Measurements from ENCODE around the gene NKD2.

The NKD2 gene

DNA sequence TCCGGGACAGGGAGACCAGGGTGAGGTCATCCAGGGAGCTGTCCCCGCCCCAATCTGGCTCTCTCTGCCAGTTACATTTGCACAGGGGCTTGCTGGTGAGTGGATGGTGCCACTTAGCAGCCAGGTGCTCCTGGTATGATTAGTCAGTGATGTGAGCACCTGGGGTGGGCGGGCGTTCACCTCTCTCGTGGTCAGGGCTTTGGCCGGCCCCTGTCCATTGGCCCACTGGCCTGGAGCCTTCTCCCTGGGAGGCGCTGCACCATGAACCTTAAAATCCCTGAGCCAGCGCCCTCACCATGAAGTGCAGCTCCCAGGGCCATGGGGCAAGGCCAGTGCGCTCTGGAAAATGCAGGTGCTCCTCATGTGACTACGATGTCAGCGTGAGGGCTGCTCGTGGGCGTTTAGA is 2.0 kb downstream of the NKD2 start:
- Histone ChIP-seq H3K4me1 (ENCODE audit: control insufficient read depth, insufficient read depth, low read length) (no peaks in the 10 kb centered on the region), H3K9ac (ENCODE audit: low read depth, low read length) (no peak overlapping the region), H3K27me3 (ENCODE audit: control insufficient read depth, insufficient read depth, low read length) (peaks cover 79% of the 10 kb centered on the region), H3K4me3 (ENCODE audit: low read length) (no peak overlapping the region), H3K9me3 (replicated peaks; ENCODE audit: low read length) (no peaks in the 10 kb centered on the region), H3K36me3 (ENCODE audit: insufficient read depth, low read length) (no peaks in the 10 kb centered on the region), H3K4me2 (ENCODE audit: low read length) (no peak overlapping the region)

DNA sequence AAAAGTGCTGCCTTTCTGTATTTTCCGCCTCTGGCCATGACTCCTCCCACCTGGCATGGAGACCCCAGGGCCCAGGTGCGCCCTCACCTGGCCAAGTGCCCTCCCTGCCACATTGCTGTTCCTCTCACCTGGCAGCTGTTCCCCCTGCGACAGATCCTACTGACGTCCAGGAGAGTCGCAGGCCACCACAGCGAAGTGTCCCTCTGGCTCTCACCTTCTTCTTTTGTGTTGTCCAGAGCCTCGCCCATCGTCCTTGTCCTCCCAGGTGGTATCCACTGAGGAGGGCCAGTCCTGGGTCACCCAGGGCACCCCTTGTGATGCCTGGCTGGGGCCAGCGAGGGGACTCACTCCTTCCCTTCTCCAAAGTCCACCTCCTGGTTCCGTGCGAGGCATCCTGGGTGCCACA is 2.6 kb downstream of the NKD2 start:
- Histone ChIP-seq H3K4me1 (ENCODE audit: control insufficient read depth, insufficient read depth, low read length) (no peaks in the 10 kb centered on the region), H3K27me3 (ENCODE audit: control insufficient read depth, insufficient read depth, low read length) (peaks cover 79% of the 10 kb centered on the region), H3K36me3 (ENCODE audit: insufficient read depth, low read length) (no peaks in the 10 kb centered on the region), H3K4me3 (ENCODE audit: low read length) (no peak overlapping the region), H3K9ac (ENCODE audit: low read depth, low read length) (no peak overlapping the region), H3K9me3 (replicated peaks; ENCODE audit: low read length) (no peaks in the 10 kb centered on the region), H3K4me2 (ENCODE audit: low read length) (no peak overlapping the region)

DNA sequence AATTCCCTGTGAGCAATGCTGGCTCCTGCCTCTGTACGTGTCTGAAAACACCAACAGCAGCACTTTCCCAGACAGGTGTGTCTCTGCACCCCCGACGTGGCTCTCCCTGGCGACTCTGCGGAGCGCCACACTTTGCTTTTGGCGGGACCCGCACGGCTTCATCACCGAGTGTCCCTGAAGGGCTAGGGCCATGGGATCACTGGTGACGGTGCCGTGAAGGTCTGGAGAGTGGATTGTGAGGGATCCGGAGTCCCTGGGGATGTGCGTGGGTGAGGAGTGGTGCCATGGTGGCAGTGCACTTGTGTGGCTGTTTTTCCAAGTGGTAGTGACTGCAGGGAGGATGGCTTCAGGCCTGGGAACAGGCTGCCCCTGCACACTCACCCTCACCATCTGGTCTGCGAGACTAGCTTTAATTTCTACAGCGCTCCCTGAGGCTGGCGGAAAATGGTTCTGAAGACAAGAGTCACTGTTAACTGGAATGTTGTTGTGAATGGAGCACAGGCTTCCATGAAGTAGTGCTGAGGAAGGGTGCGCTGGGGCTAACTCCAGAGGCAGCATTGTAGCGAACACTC is 3.2 kb downstream of the NKD2 start:
- Histone ChIP-seq H3K4me3 (ENCODE audit: low read length) (no peak overlapping the region), H3K27me3 (ENCODE audit: control insufficient read depth, insufficient read depth, low read length) (peaks cover 83% of the 10 kb centered on the region), H3K9me3 (replicated peaks; ENCODE audit: low read length) (no peaks in the 10 kb centered on the region), H3K36me3 (ENCODE audit: insufficient read depth, low read length) (no peaks in the 10 kb centered on the region), H3K4me1 (ENCODE audit: control insufficient read depth, insufficient read depth, low read length) (no peaks in the 10 kb centered on the region), H3K4me2 (ENCODE audit: low read length) (no peak overlapping the region), H3K9ac (ENCODE audit: low read depth, low read length) (no peak overlapping the region)

- H3K9me3 ChIP-seq (replicated peaks; ENCODE audit: low read length), result no peaks in the 10 kb centered on the region
- no peak overlapping the region for H3K9ac ChIP-seq (ENCODE audit: low read depth, low read length)
- no peaks in the 10 kb centered on the region for H3K4me1 ChIP-seq (ENCODE audit: control insufficient read depth, insufficient read depth, low read length)
- H3K27me3 ChIP-seq (ENCODE audit: control insufficient read depth, insufficient read depth, low read length), result peaks cover 80% of the 10 kb centered on the region
- H3K4me2 ChIP-seq (ENCODE audit: low read length), result no peak overlapping the region
- H3K36me3 ChIP-seq (ENCODE audit: insufficient read depth, low read length), result no peaks in the 10 kb centered on the region
- H3K4me3 ChIP-seq (ENCODE audit: low read length), result no peak overlapping the region
Measured at GRCh38 chr5:1012313-1012841, 3.8 kb downstream of the NKD2 start.

- Histone ChIP-seq H3K9me3 (replicated peaks; ENCODE audit: low read length) (no peaks in the 10 kb centered on the region), H3K4me1 (ENCODE audit: control insufficient read depth, insufficient read depth, low read length) (no peaks in the 10 kb centered on the region), H3K27me3 (ENCODE audit: control insufficient read depth, insufficient read depth, low read length) (peaks cover 75% of the 10 kb centered on the region), H3K9ac (ENCODE audit: low read depth, low read length) (no peak overlapping the region), H3K36me3 (ENCODE audit: insufficient read depth, low read length) (no peaks in the 10 kb centered on the region), H3K4me3 (ENCODE audit: low read length) (no peak overlapping the region), H3K4me2 (ENCODE audit: low read length) (no peak overlapping the region)
Measured at GRCh38 chr5:1012900-1013237, 4.3 kb downstream of the NKD2 start.

GRCh38 chr5:1013238-1013947 is 4.8 kb downstream of the NKD2 start:
- H3K27me3 ChIP-seq (ENCODE audit: control insufficient read depth, insufficient read depth, low read length), result peaks cover 71% of the 10 kb centered on the region
- no peak overlapping the region for H3K4me3 ChIP-seq (ENCODE audit: low read length)
- H3K9ac ChIP-seq (ENCODE audit: low read depth, low read length), result no peak overlapping the region
- no peaks in the 10 kb centered on the region for H3K36me3 ChIP-seq (ENCODE audit: insufficient read depth, low read length)
- H3K9me3 ChIP-seq (replicated peaks; ENCODE audit: low read length), result no peaks in the 10 kb centered on the region
- H3K4me1 ChIP-seq (ENCODE audit: control insufficient read depth, insufficient read depth, low read length), result no peaks in the 10 kb centered on the region
- no peak overlapping the region for H3K4me2 ChIP-seq (ENCODE audit: low read length)

GRCh38 chr5:1013948-1014301 is 5.3 kb downstream of the NKD2 start:
- H3K4me2 ChIP-seq (ENCODE audit: low read length), result no peak overlapping the region
- peaks cover 71% of the 10 kb centered on the region for H3K27me3 ChIP-seq (ENCODE audit: control insufficient read depth, insufficient read depth, low read length)
- H3K36me3 ChIP-seq (ENCODE audit: insufficient read depth, low read length), result no peaks in the 10 kb centered on the region
- no peak overlapping the region for H3K4me3 ChIP-seq (ENCODE audit: low read length)
- H3K4me1 ChIP-seq (ENCODE audit: control insufficient read depth, insufficient read depth, low read length), result no peaks in the 10 kb centered on the region
- no peak overlapping the region for H3K9ac ChIP-seq (ENCODE audit: low read depth, low read length)
- H3K9me3 ChIP-seq (replicated peaks; ENCODE audit: low read length), result no peaks in the 10 kb centered on the region

- H3K4me3 ChIP-seq (ENCODE audit: low read length), result no peak overlapping the region
- no peaks in the 10 kb centered on the region for H3K4me1 ChIP-seq (ENCODE audit: control insufficient read depth, insufficient read depth, low read length)
- H3K36me3 ChIP-seq (ENCODE audit: insufficient read depth, low read length), result no peaks in the 10 kb centered on the region
- no peaks in the 10 kb centered on the region for H3K9me3 ChIP-seq (replicated peaks; ENCODE audit: low read length)
- H3K4me2 ChIP-seq (ENCODE audit: low read length), result no peak overlapping the region
- no peak overlapping the region for H3K9ac ChIP-seq (ENCODE audit: low read depth, low read length)
- H3K27me3 ChIP-seq (ENCODE audit: control insufficient read depth, insufficient read depth, low read length), result peaks cover 68% of the 10 kb centered on the region
Measured at GRCh38 chr5:1014346-1014745, 5.7 kb downstream of the NKD2 start.

DNA sequence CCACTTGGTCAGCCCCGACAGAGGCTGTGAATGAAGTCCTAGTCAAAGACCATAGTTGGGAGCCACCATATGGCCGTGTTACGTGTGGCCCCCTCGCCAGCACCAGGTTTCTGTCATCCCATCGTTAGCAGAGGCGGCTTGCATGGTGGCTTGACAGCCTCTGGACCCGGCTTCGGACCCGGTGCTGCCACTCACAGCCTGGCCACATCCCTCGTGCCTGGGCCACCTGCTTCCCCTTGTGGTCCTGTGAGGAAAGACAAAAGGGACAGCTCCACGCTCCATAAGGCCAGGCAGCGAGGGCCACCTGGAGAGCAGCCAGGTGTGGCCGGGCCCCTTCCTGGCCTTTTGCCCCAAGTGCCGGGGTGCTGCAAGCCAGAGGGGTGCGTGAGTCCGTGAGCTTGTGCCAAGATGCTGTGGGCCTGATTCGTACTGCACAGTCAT is 6.2 kb downstream of the NKD2 start:
- no peak overlapping the region for H3K4me3 ChIP-seq (ENCODE audit: low read length)
- H3K36me3 ChIP-seq (ENCODE audit: insufficient read depth, low read length), result no peaks in the 10 kb centered on the region
- H3K9ac ChIP-seq (ENCODE audit: low read depth, low read length), result no peak overlapping the region
- no peaks in the 10 kb centered on the region for H3K9me3 ChIP-seq (replicated peaks; ENCODE audit: low read length)
- H3K4me1 ChIP-seq (ENCODE audit: control insufficient read depth, insufficient read depth, low read length), result no peaks in the 10 kb centered on the region
- H3K4me2 ChIP-seq (ENCODE audit: low read length), result no peak overlapping the region
- peaks cover 64% of the 10 kb centered on the region for H3K27me3 ChIP-seq (ENCODE audit: control insufficient read depth, insufficient read depth, low read length)

DNA sequence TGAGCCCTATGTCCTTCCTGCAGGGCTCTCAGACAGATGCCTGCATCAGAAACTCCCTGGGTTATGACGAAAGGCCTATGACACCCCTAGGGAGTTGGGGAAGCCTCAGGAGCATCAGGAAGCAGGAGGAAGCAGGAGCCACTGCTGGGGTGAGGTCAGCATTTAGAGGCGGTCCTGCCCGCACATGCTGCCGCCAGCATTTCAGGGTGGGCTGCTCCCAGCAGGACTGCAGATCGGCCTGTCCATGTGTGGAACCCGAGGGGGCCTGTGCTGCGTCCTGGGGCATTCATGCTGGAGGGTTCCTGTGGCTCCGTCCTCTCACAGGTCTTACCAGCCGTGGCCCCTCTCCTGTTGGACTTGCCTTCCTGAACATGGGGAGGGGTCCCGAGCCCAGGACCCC is 6.9 kb downstream of the NKD2 start:
- H3K36me3 ChIP-seq (ENCODE audit: insufficient read depth, low read length), result no peaks in the 10 kb centered on the region
- no peak overlapping the region for H3K4me3 ChIP-seq (ENCODE audit: low read length)
- H3K4me2 ChIP-seq (ENCODE audit: low read length), result no peak overlapping the region
- H3K27me3 ChIP-seq (ENCODE audit: control insufficient read depth, insufficient read depth, low read length), result peaks cover 57% of the 10 kb centered on the region
- no peaks in the 10 kb centered on the region for H3K4me1 ChIP-seq (ENCODE audit: control insufficient read depth, insufficient read depth, low read length)
- no peak overlapping the region for H3K9ac ChIP-seq (ENCODE audit: low read depth, low read length)
- H3K9me3 ChIP-seq (replicated peaks; ENCODE audit: low read length), result no peaks in the 10 kb centered on the region

DNA sequence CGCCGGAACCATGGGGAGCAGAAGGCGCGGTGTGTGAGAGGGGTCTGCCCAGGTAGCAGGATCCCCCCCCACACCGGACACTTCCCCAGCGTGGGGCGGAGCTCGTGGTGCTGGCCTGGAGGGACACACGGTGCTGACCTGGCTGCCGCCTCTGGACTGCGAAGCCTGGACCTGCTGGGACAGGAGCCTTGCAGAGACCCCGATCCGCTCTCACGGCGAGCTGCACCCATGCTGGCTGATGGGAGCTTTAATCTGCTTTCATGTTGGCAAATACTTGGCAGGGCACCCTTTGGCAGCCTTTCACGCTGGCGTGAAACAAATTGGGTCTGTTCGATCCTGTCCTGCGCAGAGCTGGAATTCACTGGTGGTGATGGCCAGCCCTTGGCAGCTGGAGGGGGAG is 7.4 kb downstream of the NKD2 start:
- Histone ChIP-seq H3K36me3 (ENCODE audit: insufficient read depth, low read length) (no peaks in the 10 kb centered on the region), H3K4me3 (ENCODE audit: low read length) (no peak overlapping the region), H3K4me1 (ENCODE audit: control insufficient read depth, insufficient read depth, low read length) (no peaks in the 10 kb centered on the region), H3K27me3 (ENCODE audit: control insufficient read depth, insufficient read depth, low read length) (peaks cover 51% of the 10 kb centered on the region), H3K9ac (ENCODE audit: low read depth, low read length) (no peak overlapping the region), H3K4me2 (ENCODE audit: low read length) (no peak overlapping the region), H3K9me3 (replicated peaks; ENCODE audit: low read length) (no peaks in the 10 kb centered on the region)

- Histone ChIP-seq H3K4me3 (ENCODE audit: low read length) (no peak overlapping the region), H3K4me2 (ENCODE audit: low read length) (no peak overlapping the region), H3K9ac (ENCODE audit: low read depth, low read length) (no peak overlapping the region), H3K36me3 (ENCODE audit: insufficient read depth, low read length) (no peaks in the 10 kb centered on the region), H3K4me1 (ENCODE audit: control insufficient read depth, insufficient read depth, low read length) (no peaks in the 10 kb centered on the region), H3K9me3 (replicated peaks; ENCODE audit: low read length) (no peaks in the 10 kb centered on the region), H3K27me3 (ENCODE audit: control insufficient read depth, insufficient read depth, low read length) (peaks cover 47% of the 10 kb centered on the region)
Measured at GRCh38 chr5:1016476-1016875, 7.9 kb downstream of the NKD2 start.
